OCI-LY3 (cell line): Measurements from ENCODE around the gene SCAF1.

Source experiments
- H2AFZ ChIP-seq: fragments of 200-600, 300-600 bp; shearing (Covaris generic); 2 replicates; pipeline ENCODE4 v1.6.0; 2014; ENCODE audit warnings: antibody characterized with exemption, low read depth, low read length
- H3K27ac ChIP-seq: fragments of 200-600, 300-600 bp; sonication (generic); 2 replicates; pipeline ENCODE4 v1.5.1; 2014; ENCODE audit warnings: mild to moderate bottlenecking, low read length, moderate library complexity, mixed read lengths
- H3K27me3 ChIP-seq: fragments of 200-600, 300-600 bp; sonication (generic); 2 replicates; pipeline ENCODE4 v1.6.1; 2014; ENCODE audit warnings: low read depth, low read length, mixed read lengths
- H3K36me3 ChIP-seq: fragments of 200-600, 300-600 bp; sonication (generic); replicated peaks from 2 replicates; pipeline ENCODE3; 2014; ENCODE audit warnings: low read depth, low read length, mixed read lengths
- H3K4me1 ChIP-seq: fragments of 300-600, 200-600 bp; sonication (generic); 2 replicates; pipeline ENCODE4 v1.6.1; 2014; ENCODE audit warnings: low read length, mixed read lengths
- H3K4me2 ChIP-seq: fragments of 200-600, 300-600 bp; sonication (generic); 2 replicates; pipeline ENCODE4 v1.6.1; 2014; ENCODE audit warnings: low read length, mixed read lengths
- H3K4me3 ChIP-seq: fragments of 300-600, 200-600 bp; sonication (generic); 2 replicates; pipeline ENCODE4 v1.5.1; 2014; ENCODE audit warnings: antibody characterized with exemption, mild to moderate bottlenecking, low read length, moderate library complexity
- H3K79me2 ChIP-seq: fragments of 300-600, 200-600 bp; shearing (Covaris generic); 2 replicates; pipeline ENCODE4 v1.6.1; 2014; ENCODE audit warnings: mild to moderate bottlenecking, low read length, mixed read lengths
- H3K9ac ChIP-seq: fragments of 300-600, 200-600 bp; shearing (Covaris generic); 2 replicates; pipeline ENCODE4 v1.6.0; 2014; ENCODE audit warnings: mild to moderate bottlenecking, low read length, moderate library complexity
- H3K9me3 ChIP-seq: fragments of 200-600, 300-600 bp; shearing (Covaris generic); 2 replicates; pipeline ENCODE4 v1.6.1; 2014; ENCODE audit warnings: low read length, mixed read lengths; ENCODE audit not compliant: insufficient read depth
- H4K20me1 ChIP-seq: fragments of 200-600, 300-600 bp; sonication (generic); 2 replicates; pipeline ENCODE4 v1.6.1; 2016; ENCODE audit warnings: low read length, mixed read lengths; ENCODE audit not compliant: insufficient read depth
- CTCF ChIP-seq: fragments of 200-600, 300-600 bp; sonication (generic); IDR thresholded peaks from 2 replicates; pipeline ENCODE4 v1.5.1; 2014; ENCODE audit warnings: antibody characterized with exemption, low read length, low read depth
- EZH2phosphoT487 ChIP-seq: fragments of 200-600 bp; shearing (Covaris generic); IDR thresholded peaks from 2 replicates; pipeline ENCODE4 v1.6.1; 2018; ENCODE audit warnings: antibody characterized with exemption, mixed run types, low read depth

The SCAF1 gene

GRCh38 chr19:49687566-49688316, 45.7 kb downstream of the SCAF1 start:
- H3K36me3 ChIP-seq = peaks cover 75% of the 10 kb centered on the region
- no peaks in the 10 kb centered on the region for H3K9me3 ChIP-seq
- no peak overlapping the region for H3K9ac ChIP-seq
- peaks cover 65% of the 10 kb centered on the region for H4K20me1 ChIP-seq
- no peak overlapping the region for H3K4me3 ChIP-seq
- TF ChIP-seq EZH2phosphoT487 = no peak
- no peak for TF ChIP-seq CTCF
- H3K79me2 ChIP-seq = peaks cover 30% of the 10 kb centered on the region
- H3K27me3 ChIP-seq = no peaks in the 10 kb centered on the region
- peaks cover 21% of the 10 kb centered on the region for H3K4me1 ChIP-seq
- no peak overlapping the region for H3K4me2 ChIP-seq
- peak overlapping the region; percentile 20; the same call in 1 of the 2 replicates for H3K27ac ChIP-seq
- H2AFZ ChIP-seq = no peak overlapping the region

GRCh38 chr19:49688531-49689132, 46.6 kb downstream of the SCAF1 start:
- Histone ChIP-seq H3K79me2 (peaks cover 23% of the 10 kb centered on the region), H3K4me2 (no peak overlapping the region), H3K27ac (peak overlapping the region; percentile 20; the same call in 1 of the 2 replicates), H3K36me3 (peaks cover 74% of the 10 kb centered on the region), H3K4me3 (no peak overlapping the region), H3K27me3 (no peaks in the 10 kb centered on the region), H4K20me1 (peaks cover 58% of the 10 kb centered on the region), H2AFZ (no peak overlapping the region), H3K9ac (no peak overlapping the region), H3K4me1 (peaks cover 16% of the 10 kb centered on the region; the same call in 1 of the 2 replicates), H3K9me3 (no peaks in the 10 kb centered on the region)
- TF ChIP-seq EZH2phosphoT487 (no peak), CTCF (no peak)

DNA sequence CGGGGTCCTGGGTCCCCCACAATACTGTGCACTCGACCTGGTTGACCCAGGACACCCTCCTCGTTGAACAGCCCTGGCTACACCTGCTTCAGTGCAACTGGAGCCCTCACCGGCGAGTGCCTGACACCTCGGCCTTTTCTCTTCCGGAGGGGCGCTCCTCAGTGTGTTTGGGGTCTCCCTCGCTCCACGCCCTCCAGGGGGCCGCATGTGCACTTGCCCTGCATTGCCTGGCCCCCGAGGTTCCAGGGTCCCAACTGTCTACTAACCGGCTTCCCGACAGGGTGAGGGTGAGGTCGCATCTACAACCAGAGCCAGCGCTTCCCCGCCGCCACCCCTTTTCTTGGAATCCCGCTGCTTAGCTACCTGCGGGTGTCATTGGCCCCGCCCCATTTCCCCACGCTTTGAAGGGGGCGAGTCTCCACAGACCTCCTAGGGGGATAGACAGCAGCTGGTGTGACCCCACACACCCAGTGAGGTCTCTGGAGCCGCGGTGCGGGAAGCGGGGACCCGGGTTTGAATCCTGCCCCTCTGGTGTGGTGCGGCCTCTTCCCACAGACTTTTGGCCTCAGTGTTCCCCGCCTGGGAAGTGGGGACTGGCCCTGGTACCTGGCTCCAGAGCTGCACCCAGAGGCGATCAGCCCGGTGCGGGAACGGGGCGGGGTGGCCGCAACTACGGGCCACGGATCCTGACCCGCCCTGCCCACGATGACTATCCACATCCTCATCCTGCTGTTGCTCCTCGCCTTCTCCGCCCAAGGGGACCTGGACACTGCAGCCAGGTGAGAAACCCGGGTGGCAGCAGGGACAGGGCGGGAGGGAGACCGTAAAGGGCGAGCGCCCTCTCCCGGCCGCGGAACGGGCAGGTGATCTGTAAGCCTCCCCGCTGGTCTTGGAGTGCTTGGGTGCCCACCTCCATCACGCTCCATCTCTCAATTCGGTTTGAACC, 47.4 kb downstream of the SCAF1 start, which contains the start of gene ADM5:
TSS of gene ADM5 (plus strand) at position 462 of the 946 bp plus-strand sequence. CDS start at position 706, 244 bp downstream.
- H3K9ac ChIP-seq = no peak within 1 kb of the TSS
- H3K4me3 ChIP-seq = no peak within 1 kb of the TSS
- TF ChIP-seq EZH2phosphoT487 (no peak), CTCF (no peak)
- peaks cover 16% of the 10 kb centered on the region; the same call in 1 of the 2 replicates for H3K4me1 ChIP-seq
- H3K27me3 ChIP-seq = no peaks in the 10 kb centered on the region
- H3K27ac ChIP-seq = peak within 1 kb of the TSS; percentile 20; the same call in 1 of the 2 replicates
- peaks cover 51% of the 10 kb centered on the region for H4K20me1 ChIP-seq
- H3K4me2 ChIP-seq = no peak within 1 kb of the TSS
- no peaks in the 10 kb centered on the region for H3K9me3 ChIP-seq
- no peak within 1 kb of the TSS for H2AFZ ChIP-seq
- H3K79me2 ChIP-seq = peaks cover 16% of the 10 kb centered on the region; the same call in 1 of the 2 replicates
- peaks cover 67% of the 10 kb centered on the region for H3K36me3 ChIP-seq
